RCC 7860 (cell line): ENCODE measurements around the gene TEP1.
"Not testable (repeated sequence)": the region's sequence is repeated elsewhere in the genome, so short reads cannot be mapped to it uniquely, and the experiment has no call there.

Experiments
- DNase-seq: peaks from one replicate; pipeline ENCODE4 v3.0.0-alpha.2; 2015; ENCODE audit warnings: low spot score
- FAIRE-seq: peaks from 2 replicates; lab custom pipeline; 2012; peaks lifted over from hg19 to GRCh38; lab: Jason Lieb, UNC

Gene TEP1

GRCh38 chr14:20345366-20345765 lies 67.9 kb downstream of the TEP1 start:
- DNase-seq, result no peak
- no peak for FAIRE-seq

DNA sequence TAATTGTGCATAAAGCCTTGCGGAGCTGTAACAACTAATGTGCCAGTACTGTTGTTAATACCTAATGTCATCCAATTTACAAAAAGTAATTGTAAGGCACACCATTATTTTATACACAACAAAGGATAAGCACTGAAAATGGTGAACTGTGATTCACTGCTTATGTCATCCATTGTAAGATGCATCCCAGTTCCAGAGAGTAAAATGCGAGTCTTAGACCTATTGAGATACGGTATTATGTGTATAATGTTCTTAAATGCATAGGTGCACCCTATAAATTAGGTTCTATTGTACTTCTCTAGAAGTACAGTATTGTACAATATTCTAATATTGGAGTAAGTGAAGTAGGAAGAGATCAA lies 69.5 kb downstream of the TEP1 start:
- FAIRE-seq (no peak), DNase-seq (no peak)

DNA sequence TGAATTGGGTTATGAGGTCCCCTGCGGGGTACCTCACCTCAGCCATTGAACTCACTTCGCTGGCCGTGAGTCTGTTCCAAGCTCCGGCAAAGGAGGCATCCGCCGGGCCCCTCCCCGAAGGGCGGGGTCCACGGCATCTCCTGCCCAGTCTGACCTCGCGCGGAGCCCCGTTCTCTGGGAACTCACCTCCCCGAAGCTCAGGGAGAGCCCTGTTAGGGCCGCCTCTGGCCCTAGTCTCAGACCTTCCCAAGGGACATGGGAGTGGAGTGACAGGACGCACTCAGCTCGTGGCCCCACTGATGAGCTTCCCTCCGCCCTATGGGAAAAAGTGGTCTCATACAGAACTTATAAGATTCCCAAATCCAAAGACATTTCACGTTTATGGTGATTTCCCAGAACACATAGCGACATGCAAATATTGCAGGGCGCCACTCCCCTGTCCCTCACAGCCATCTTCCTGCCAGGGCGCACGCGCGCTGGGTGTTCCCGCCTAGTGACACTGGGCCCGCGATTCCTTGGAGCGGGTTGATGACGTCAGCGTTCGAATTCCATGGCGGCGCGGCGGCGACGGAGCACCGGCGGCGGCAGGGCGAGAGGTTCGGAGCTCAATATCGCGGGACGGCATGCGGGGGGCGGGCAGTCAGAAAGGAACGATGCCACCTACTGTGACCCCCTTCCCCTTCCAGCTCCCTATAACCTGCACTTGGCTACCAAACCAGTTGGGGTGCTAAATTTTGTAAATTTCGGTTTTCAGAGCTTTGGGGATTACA lies 70.0 kb downstream of the TEP1 start, which contains the start of gene PARP2:
Gene PARP2, plus strand, starts transcription at position 544 of the 770 bp plus-strand sequence. Its CDS starts 7 bp downstream, at position 551.
- DNase-seq (peak; percentile 96), FAIRE-seq (peak; percentile 82)

GRCh38 chr14:20341646-20342045 lies 71.7 kb downstream of the TEP1 start:
- FAIRE-seq, result no peak
- DNase-seq, result no peak

- not testable (repeated sequence) for DNase-seq, FAIRE-seq
Observed at GRCh38 chr14:20341032-20341431, 72.3 kb downstream of the TEP1 start.

DNA sequence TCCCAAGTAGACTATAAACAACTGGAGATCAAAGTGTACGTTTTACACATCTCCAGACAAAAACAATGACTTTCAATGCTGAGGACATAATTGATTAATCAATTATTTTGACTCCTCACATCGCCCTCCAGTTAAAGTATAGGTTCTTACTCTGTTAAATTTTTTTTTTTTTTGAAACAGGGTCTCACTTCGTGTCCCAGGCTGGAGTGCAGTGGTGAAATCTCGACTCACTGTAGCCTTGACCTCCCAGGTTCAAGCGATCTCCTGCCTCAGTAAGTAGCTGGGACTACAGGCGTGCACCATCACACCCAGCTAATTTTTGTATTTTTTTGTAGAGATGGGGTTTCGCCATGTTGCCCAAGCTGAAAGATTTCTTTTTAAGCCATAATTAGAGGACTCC lies 79.3 kb downstream of the TEP1 start:
- FAIRE-seq, result no peak
- no peak for DNase-seq

- DNase-seq, result no peak
- FAIRE-seq, result no peak
Observed at GRCh38 chr14:20333494-20333841, 79.8 kb downstream of the TEP1 start.

- DNase-seq (peak; percentile 66), FAIRE-seq (peak; percentile 81)
Observed at GRCh38 chr14:20332788-20333493, 80.4 kb downstream of the TEP1 start, which contains the start of gene CCNB1IP1. CCNB1IP1 (minus strand) TSS chr14:20333279; CDS start chr14:20316523, 16,756 bp downstream.

GRCh38 chr14:20332431-20332787 lies 80.9 kb downstream of the TEP1 start:
- no peak for DNase-seq
- FAIRE-seq, result no peak

- DNase-seq (no peak), FAIRE-seq (no peak)
Observed at GRCh38 chr14:20331053-20331613, 82.2 kb downstream of the TEP1 start.

DNA sequence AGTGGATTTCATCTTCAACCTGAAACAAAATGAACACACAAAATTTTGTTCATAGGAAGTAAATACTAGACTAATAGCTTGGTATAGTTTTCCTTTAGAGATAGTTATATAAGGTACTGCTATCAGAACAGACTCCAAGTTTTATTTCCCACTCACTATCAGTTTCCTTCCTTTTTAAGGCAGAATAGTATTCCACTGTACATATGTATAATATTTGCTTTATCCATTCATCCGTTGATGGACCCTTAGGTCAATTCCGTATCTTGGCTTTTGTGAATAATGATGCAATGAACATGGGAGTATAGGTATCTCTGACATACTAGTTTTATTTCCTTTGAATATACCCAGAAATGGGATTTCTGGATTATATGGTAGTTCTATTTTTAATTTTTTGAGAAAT lies 83.9 kb downstream of the TEP1 start:
- no peak for FAIRE-seq
- no peak for DNase-seq

DNA sequence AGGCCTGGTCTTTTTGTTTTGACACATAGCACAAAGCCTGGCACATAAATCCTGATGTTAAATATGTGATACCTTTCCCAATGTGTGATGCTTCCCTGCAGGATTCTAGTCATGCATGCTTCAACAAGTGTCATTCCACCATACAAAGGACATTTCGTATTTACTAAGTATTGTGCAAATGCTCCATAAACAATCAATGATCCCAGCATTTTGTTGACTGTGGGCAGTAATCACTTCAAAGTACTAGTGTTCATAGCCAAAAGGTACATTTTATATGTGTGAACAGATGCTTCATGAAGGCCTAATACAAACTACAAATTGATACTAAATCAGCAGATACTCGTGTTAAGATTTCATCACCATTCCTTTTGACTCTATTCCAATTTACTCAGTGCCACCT lies 84.6 kb downstream of the TEP1 start:
- DNase-seq (no peak), FAIRE-seq (no peak)

DNA sequence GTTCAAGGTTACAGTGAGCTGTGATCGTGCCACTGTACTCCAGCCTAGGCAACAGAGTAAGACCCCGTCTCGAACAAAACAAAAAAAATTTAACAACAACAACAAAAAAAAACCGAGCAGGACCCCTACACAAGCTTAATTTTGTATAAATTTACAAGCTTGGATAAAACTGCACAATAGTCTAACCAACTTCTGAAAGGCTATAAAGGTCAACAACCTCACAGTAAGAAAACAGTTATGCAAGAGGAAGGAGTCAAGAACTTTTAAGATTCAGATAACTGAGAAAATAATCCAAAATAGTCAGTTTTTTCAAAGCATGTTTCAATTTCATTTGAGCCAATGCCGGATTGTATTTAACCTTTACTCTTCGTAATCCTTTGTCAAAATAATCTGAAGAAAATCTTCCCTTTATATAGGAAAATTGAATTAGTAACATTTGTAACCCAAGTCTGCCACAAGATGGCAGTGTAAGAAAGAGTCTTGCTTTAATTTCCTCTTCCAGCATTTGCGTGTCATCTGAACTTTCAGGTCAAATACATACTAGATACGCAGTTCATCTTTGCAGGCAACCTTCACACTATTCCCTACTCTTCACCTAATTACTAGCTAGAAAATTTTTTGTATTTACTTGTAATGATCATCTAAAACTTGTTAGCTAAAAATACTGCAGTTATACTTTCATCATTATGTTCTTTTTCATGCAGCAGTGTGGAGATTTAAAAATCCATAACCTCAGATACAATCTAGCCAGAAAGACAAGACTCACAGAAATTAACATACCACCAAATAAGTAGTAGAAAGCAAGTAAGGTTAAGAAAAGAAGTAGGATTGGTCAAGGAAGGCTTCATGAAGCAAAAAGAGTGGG lies 86.1 kb downstream of the TEP1 start:
- peak; percentile 43 for DNase-seq
- FAIRE-seq, result peak; percentile 79

DNA sequence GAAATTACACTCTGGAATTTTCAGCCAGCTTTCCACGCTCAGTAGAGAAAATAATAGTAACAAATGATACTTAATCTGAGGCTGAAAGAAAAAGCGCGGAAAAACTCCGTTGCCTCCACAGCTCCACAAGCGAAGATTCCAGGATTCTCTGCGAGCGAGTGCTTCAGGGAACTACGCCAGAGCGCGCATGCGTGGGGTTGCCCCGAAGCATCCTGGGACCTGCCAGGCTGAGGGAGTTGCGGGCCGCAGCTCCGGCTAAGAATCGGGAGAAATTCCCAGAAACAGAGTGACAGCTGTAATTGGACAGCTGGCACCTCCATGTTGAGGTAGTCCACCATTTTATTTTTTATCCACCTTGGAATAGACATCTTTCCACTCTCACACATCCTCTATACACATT lies 95.6 kb downstream of the TEP1 start:
- FAIRE-seq (no peak), DNase-seq (no peak)
